22Rv1 (cell line): Measurements from ENCODE around the gene NCOA1.
"Not testable (repeated sequence)": the region's sequence is repeated elsewhere in the genome, so short reads cannot be mapped to it uniquely, and the experiment has no call there.

Experiments used
- CTCF ChIP-seq: fragments of 450-650 bp; IDR thresholded peaks from 2 replicates; pipeline ENCODE4 v1.5.1; 2017; ENCODE audit warnings: mild to moderate bottlenecking
- ZFX ChIP-seq: fragments of 450-650 bp; IDR thresholded peaks from 2 replicates; pipeline ENCODE4 v1.6.1; 2017; ENCODE audit warnings: antibody characterized with exemption, borderline replicate concordance

DNA sequence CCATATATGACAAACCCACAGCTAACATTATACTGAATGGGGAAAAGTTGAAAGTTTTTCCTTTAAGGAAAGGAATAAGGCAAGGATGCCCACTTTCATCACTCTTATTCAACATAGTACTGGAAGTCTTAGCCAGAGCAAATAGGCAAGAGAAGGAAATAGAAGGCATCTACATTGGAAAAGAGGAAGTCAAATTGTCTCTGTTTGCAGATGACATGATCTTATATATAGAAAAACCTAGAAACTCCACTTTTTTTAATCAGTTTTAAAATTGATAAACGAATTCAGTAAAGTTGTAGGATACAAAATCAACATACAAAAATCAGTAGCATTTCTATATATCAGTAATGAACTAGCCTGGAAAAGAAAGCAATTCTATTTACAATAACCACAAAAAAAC is 90.9 kb downstream of the NCOA1 start:
- not testable (repeated sequence) for TF ChIP-seq CTCF, ZFX
